ENCODE data around the gene CFAP70. TPM values are rescaled to one million over a fixed set of nuclear protein-coding genes. Genes with fewer than 3 reads are reported as not detected.

CFAP70 gene
- total RNA-seq, 4 donors from 2014 or later, result 9.9 to 12.5 (median 11.7) TPM

DNA sequence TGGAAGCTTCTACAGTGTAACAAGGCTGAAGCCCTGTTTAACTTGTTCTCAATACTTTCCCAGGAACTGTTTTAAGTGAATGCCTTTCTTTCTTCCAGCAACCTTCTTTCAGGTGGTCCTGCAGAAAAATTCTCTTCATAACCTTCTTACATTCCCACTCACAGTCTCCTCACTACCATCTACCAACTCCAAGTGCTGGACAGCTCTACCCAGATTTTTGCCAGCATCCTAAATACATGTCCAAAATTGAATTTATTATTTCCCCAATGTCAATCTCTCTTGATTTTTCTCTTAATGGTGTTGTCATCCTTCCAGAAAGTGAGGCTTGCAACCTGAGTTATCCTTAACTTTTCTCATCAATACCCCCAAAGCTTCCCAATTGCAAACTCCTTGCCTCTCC lies 48.2 kb downstream of the CFAP70 start:
- Histone ChIP-seq H3K4me1 (no peaks in the 10 kb centered on the region), H3K4me3 (replicated peaks in 1 of 3) (no peak overlapping the region), H3K27ac (no peak overlapping the region), H3K9me3 (no peaks in the 10 kb centered on the region), H3K27me3 (no peaks in the 10 kb centered on the region), H3K36me3 (no peaks in the 10 kb centered on the region)
- intact Hi-C loops (cut with DNase I), result no loop called here
- DNase-seq, result no peak
- TF ChIP-seq, protein P1, sequence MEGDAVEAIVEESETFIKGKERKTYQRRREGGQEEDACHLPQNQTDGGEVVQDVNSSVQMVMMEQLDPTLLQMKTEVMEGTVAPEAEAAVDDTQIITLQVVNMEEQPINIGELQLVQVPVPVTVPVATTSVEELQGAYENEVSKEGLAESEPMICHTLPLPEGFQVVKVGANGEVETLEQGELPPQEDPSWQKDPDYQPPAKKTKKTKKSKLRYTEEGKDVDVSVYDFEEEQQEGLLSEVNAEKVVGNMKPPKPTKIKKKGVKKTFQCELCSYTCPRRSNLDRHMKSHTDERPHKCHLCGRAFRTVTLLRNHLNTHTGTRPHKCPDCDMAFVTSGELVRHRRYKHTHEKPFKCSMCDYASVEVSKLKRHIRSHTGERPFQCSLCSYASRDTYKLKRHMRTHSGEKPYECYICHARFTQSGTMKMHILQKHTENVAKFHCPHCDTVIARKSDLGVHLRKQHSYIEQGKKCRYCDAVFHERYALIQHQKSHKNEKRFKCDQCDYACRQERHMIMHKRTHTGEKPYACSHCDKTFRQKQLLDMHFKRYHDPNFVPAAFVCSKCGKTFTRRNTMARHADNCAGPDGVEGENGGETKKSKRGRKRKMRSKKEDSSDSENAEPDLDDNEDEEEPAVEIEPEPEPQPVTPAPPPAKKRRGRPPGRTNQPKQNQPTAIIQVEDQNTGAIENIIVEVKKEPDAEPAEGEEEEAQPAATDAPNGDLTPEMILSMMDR (IDR thresholded peaks at IDR 0.05), result no peak
- no peak for TF ChIP-seq POLR2A (IDR thresholded peaks at IDR 0.05)

DNA sequence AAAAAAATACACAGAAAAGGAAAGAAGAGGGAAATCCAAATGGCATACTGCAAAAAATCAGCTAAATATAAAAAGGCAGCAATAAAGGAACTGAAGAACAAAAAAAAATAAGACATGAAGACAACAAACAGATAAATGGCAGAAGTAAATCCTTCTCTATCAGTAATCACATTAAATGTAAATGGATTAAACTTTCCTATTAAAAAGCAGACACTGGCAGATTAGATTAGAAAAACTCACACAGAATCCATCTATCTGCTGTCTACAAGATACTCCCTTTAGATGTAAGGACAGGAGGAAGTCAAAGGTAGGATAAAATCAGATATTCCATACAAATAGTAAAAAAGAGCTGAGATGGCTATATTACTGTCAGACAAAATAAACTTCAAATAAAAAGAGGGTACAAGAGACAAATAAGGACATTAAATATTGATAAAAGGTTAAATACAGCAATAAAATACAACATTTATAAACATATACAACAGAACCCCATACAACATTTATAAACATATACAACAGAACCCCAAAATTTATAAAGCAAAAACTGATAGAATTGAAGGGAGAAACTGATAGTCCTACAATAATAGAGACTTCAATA lies 51.4 kb downstream of the CFAP70 start:
- no peak for DNase-seq
- intact Hi-C loops (cut with DNase I), result no loop called here
- Histone ChIP-seq H3K4me3 (replicated peaks in 1 of 3) (no peak overlapping the region), H3K36me3 (no peaks in the 10 kb centered on the region), H3K27me3 (no peaks in the 10 kb centered on the region), H3K4me1 (no peaks in the 10 kb centered on the region), H3K27ac (no peak overlapping the region), H3K9me3 (no peaks in the 10 kb centered on the region)
- no peak for TF ChIP-seq POLR2A (IDR thresholded peaks at IDR 0.05)
- TF ChIP-seq, protein P1 (IDR thresholded peaks at IDR 0.05), result no peak

DNA sequence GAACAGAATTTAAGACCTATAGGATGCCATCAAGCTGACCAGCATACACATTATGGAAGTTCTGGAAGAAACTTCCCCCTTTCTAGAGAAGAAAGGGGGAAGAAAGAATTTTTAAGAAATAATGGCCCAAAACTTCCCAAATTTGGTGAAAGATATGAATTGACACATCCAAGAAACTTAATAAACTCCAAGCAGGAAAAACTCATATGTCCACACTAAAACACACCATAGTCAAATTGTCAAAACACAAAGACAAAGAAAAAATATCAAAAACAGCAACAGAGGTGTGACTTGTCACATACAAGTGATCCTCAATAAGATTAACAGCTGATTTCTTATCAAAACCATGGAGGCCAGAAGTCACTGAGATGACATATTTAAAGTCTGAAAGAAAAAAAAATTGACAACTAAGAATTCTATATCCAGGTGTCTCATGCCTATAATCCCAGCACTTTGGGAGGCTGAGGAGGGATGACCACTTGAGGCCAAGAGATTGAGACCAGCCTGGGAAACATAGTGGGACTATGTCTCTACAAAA lies 52.4 kb downstream of the CFAP70 start:
- no peak for TF ChIP-seq POLR2A (IDR thresholded peaks at IDR 0.05)
- TF ChIP-seq, protein P1 (IDR thresholded peaks at IDR 0.05), result no peak
- H3K36me3 ChIP-seq, result no peaks in the 10 kb centered on the region
- H3K4me1 ChIP-seq, result no peaks in the 10 kb centered on the region
- no peaks in the 10 kb centered on the region for H3K9me3 ChIP-seq
- intact Hi-C loops (cut with DNase I), result no loop called here
- DNase-seq, result no peak
- H3K27ac ChIP-seq, result no peak overlapping the region
- no peak overlapping the region for H3K4me3 ChIP-seq (replicated peaks in 1 of 3)
- no peaks in the 10 kb centered on the region for H3K27me3 ChIP-seq

DNA sequence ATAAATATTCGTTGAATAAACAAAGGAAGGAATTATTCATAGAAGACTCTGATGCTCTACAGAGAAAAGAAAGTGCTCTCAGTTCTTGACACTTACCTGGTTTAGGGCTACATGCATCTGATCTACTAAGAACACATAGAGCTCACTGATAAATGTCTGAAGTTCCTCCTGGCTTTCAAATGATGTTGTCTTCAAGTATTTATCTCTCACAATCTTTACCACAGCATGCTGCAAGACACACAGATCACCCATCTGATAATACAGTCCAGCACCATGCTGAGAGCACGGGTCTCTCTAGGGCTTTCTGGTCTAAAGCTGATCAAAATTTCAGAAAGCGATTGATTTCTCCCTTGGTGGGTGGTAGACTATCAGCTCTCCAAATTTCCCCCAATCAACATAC lies 61.7 kb downstream of the CFAP70 start:
- intact Hi-C loops (cut with DNase I), result no loop called here
- H3K4me3 ChIP-seq (replicated peaks in 1 of 3), result no peak overlapping the region
- 76 to 83% methylated on average over 3 of the region's 3 CpGs for WGBS, 2 donors
- no peaks in the 10 kb centered on the region for H3K4me1 ChIP-seq
- H3K27me3 ChIP-seq, result no peaks in the 10 kb centered on the region
- no peaks in the 10 kb centered on the region for H3K36me3 ChIP-seq
- no peaks in the 10 kb centered on the region for H3K9me3 ChIP-seq
- no peak overlapping the region for H3K27ac ChIP-seq
- TF ChIP-seq POLR2A (IDR thresholded peaks at IDR 0.05), result no peak
- TF ChIP-seq, protein P1 (IDR thresholded peaks at IDR 0.05), result no peak
- DNase-seq, result no peak

DNA sequence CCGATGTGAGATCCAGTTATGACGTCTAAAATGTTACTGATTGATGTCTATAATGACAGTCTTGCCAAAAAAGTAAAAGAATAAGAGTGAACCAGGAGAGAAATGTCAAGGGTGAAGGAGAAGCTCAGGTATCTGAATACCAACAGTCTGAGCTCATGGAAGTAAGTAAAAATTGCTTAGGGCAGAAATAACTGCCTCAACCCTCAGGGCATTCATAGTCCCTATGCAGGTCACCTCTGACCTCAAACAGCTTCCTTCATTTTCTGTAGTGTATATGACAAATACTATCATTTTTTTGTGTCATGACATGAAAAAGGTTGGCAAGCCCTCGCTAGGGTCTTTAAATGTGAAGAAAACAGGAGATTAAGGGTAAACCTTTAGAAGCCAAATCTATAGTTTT lies 65.2 kb downstream of the CFAP70 start:
- Histone ChIP-seq H3K4me3 (replicated peaks in 1 of 3) (no peak overlapping the region), H3K4me1 (no peaks in the 10 kb centered on the region), H3K36me3 (no peaks in the 10 kb centered on the region), H3K27ac (no peak overlapping the region), H3K9me3 (no peaks in the 10 kb centered on the region), H3K27me3 (no peaks in the 10 kb centered on the region)
- intact Hi-C loops (cut with DNase I), result no loop called here
- TF ChIP-seq POLR2A (IDR thresholded peaks at IDR 0.05), result no peak
- no peak for DNase-seq
- 88 to 91% methylated on average over 3 of the region's 3 CpGs for WGBS, 2 donors

All from thyroid gland (tissue), 4 donors.